CD4-positive, alpha-beta T cell treated with Interferon alpha-2 for 1 hour (primary cell): ENCODE data around the gene ERBB4.

ENCODE experiments used
- DNase-seq, 2 donors: peaks; one replicate each; pipeline ENCODE4 v3.0.0-alpha.2; 2020 to 2022

The ERBB4 gene

DNA sequence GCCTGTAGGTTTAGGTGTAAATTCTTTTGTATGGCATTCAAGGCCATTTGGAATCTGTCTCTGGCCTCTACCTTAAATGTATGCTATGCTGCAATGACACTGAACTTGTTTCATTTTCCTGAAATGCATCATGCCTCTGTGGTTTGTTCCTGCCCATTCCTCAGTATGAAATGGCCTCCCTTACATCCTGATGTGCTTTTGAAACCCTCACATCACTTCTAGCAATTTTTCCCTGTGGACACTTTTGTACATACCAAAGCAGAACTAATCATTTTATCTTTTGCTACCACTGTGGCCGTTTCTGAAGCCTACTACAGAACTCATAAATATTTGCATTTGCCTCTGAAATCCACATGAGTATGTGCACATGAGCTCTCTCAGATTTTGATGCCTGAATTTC is 557.2 kb downstream of the ERBB4 start:
- DNase-seq = no peak

DNA sequence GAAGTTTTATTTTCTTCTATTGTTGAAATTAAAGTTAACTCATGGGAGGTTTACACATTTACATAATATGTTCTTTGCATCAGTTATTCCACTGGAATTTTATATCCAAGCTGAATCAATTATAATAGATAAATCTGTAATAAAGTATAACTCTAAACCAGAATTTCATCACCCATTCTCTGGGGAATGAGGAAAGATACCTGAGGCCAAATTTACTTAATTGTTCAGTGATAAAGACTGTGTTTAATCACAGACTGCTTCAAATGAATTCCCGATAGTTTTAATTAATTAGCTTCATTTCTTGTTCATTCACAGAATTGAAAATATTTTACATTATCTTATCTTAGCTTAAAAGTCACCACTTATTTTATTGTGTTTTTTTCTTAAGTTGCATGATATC is 562.5 kb downstream of the ERBB4 start:
- DNase-seq = no peak

DNA sequence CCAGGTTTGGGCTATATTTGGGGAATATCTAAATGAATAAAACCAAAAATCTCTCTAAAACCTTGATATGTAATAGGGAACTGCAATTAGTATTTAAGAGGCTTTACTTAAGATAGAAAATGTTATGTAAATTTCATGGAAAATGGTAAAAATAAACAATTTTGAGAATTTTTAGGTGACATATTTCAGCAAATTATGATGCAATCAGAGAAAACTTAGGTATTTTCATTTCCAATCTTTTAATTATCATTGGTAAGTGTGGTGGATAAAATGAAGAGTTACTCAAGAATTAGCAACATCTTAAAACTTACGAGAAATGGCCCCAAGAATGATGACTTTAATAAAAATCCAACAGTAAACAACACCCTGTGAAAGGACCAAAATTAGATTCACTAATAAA is 571.4 kb downstream of the ERBB4 start:
- no peak for DNase-seq

DNA sequence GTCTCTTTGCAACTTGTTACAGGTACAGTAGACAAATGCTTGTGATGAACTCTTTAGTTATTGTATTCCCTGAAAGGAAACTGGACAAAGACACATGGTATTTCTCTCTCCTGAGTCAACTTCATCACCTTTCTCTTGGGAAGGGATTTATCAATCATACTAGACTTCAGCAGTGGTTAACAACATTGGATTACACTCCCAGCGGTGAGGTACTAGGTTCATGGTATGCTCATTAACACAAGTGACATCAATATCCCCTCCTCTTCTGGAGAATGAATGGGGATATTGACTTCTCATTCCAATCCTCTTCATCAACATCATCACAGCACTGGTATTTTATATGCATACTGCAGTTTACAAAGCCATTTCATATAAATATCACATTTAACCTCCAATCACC is 574.6 kb downstream of the ERBB4 start:
- DNase-seq = no peak

DNA sequence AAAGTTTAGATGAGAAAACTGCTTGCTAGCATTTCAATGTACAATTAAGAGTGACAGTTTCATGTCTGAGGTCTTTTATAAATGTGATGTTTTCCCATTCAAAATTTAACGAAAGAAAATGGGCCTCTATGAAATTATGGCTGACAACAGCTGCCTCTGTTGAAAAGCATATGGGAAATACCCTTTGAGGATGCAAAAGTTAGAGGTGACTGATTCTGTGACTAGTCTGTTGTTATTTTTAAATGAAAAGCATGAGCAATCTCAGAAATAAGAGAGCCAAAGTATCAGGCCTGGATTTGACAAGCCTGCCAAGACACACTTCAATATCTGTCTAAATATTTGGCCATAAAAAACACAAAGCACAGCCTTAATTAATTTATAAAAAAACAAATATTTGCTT is 580.8 kb downstream of the ERBB4 start:
- DNase-seq = no peak

DNA sequence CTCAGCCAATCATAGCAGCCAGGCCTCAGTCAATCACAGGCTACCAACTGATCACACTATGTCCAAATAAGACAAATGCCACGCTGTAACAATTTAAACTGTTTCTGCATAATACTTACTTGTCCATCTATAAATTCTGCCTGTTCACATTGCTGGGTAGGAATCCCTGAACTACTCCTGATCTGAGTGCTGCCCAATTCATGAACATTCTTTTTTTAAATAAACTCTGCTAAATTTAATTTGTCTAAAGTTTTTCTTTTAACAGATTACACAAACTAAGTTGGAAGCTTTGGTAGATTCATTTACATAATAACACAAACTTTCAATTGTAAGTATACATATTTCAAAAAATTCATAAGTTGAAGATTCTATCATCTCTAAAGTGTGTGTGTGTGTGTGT is 583.0 kb downstream of the ERBB4 start:
- no peak for DNase-seq

DNA sequence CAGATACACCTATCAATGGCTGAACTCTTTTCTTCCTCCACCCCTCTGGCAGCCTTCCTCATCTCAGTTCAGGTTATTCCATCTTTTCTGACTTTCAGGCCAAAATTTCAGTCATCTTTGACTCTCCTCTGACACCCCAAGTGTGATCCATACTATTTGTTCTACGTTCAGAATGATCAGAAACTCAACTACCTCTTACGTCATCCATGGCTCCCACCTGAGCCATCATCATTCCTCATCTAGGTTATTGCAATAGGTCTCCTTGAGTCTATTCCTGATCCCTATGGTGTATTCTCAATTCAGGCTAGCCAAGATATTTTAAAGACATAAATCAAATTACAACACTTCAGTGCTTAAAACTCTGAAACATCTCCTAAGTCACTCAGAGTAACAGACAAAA is 589.7 kb downstream of the ERBB4 start:
- no peak for DNase-seq

DNA sequence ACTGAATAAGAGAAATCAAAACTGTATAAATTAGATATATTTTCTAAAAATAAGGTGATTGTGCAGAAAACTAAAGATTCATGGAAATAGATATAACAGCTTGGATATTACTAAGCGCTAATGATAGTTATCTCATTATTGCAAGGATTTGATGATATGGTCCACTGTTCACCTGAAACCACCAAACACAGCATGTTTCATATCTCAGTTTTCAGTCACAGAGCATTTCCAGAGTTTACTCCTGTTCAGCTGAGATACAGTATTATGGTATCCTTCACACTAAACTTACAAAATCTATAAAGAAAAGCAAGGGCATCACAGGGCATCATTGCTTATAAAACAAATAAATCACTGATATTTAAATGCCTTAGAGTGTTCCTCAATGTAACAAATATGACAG is 591.6 kb downstream of the ERBB4 start:
- no peak for DNase-seq

DNA sequence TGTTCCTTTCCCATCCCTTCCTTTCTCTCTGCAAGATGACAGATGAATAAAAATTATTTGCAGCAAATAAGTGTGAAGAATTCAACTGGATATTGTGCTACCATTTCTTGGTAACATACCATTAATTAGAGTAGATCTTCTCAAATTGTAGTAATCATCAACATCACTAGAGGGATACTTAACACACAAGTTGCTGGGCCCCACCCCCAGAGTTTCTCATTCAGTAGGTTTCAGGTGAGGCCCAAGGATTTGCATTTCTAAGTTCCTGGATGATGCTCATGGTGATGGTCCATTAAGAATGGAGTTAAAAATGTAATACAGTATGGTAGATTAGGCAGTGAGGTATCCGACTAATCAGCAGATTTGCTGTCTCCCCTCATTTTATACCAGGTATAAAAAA is 594.0 kb downstream of the ERBB4 start:
- no peak for DNase-seq

DNA sequence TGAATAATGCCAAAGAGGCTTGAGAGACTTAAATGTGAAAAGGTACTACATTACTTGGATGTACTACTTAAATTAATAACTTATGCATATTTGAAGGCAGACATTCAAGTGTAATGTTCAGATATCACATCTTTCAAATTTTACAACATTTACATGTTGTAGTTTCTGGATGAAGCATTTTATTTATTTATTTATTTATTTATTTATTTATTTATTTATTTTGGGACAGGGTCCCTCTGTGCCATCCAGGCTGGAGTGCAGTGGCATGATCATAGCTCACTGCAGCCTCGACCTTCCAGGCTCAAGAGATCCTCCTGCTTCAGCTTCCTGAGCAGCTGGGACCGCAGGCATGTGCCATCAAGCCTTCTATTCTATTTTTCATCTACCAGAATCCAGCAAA is 596.4 kb downstream of the ERBB4 start:
- DNase-seq = no peak

DNA sequence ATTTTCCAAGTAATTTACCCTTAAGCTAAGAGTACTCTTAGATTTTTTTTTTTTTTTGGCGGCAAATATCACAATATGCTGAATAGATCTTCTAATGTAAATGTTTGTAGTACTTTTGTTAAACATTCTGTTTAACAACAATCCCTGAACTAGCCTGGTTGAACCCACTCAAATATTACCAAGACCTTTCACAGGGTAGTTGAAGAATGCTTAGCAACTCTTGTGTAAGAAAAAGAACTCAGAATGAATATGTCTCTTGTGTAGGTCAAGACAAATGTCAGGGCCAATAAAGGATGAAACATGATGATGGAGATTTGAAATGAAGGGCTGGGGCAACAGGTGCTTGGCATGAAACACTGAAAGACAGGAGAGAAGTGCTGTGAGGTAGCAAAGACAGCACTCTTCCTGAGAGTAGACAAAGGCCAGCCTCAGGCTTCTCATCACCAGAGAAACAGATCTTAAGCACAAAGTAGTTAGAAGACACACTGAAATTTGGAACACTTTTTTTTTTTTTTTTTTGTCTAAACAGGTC is 597.3 kb downstream of the ERBB4 start:
- DNase-seq = no peak

DNA sequence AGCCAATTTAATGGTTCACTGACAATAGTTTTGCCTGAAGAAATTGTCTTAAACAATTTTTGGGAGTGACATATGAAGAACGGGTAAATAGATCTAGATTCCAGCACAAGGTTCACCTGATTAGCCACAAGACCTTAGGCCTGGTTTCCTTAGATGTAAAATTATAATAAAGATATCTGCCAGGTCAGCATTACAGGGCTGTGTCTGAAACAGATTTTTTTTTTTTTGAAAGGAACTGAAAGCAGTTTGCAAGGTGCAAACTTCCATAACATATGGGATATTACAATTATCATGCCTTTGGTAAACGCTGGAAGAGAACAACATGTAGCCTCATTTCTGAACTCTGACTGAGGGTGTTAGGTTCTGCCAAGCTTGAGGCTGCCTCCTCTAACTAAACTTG is 599.4 kb downstream of the ERBB4 start:
- no peak for DNase-seq

DNA sequence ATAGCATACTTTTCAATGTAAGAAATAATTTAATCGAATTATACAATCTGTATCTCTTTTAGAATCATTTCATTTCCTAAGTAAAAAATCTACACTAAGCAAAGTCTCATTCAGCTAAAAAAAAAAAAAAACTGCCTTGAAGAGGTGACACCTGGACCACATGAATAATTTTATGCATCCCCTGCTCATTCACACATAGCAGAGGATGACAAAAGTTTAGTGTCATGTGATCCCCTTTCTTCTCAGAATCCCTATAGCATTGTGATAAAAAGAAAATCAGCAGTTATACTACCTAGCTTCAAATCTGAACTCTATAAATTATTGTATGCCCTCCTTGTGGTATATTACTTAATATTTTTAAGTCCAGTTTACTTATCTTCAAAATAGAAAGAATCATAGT is 603.8 kb downstream of the ERBB4 start:
- no peak for DNase-seq

DNA sequence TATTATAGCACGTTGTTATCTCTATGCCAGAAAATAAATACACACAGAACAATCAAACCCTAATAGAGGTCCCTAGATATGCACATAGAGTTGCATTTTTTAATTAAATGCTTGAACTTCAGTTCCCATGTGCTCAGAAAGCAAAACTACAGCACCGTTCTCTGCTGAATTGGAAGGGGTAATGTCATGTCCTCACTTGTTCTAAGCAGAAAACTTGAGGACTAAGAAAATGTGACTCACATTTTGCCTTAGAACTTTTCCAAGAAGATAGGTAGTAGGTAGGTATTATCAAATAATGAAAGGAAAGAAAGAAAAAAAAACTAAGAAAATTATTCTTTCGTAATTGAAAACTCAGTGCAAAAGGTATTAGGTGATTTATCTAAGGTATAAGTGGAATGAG is 607.3 kb downstream of the ERBB4 start:
- DNase-seq = no peak

DNA sequence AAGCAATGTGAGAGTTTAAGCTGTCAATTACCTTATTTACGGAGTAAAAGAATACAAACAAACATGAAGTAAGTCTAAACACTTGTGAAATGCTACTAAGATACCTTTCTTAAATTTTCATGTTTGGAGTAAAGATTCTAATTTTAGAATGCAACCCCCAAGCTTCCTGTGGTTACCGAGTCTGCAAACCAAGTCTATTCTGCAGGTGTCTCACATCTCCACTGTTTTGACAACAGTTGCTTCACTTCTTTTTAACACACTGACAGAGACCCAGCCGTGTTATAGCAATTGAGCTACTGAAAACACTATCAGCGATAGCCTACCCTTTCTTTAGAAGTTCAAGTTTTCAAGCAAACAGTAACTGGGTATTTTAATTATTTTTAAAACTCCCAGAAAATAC is 608.3 kb downstream of the ERBB4 start:
- no peak for DNase-seq

DNA sequence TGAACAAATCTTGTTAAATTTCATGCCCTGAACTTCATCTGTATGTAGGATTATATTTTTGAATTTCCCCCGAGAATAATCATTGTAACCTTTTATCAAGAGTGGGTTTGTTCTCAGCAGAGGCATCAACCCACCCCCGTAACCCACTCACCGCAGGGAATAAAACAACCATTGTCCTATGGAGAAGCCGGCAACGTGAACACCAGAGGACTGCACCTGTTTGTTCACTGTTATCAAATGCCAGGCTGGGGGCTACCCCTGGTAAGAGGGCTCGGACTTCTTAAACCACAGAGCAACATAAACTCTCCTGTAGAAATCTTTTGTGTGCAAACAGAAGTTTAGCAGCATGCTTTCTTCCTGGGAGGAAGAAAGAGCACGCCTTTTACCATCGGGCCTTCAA is 610.4 kb downstream of the ERBB4 start:
- DNase-seq = no peak

DNA sequence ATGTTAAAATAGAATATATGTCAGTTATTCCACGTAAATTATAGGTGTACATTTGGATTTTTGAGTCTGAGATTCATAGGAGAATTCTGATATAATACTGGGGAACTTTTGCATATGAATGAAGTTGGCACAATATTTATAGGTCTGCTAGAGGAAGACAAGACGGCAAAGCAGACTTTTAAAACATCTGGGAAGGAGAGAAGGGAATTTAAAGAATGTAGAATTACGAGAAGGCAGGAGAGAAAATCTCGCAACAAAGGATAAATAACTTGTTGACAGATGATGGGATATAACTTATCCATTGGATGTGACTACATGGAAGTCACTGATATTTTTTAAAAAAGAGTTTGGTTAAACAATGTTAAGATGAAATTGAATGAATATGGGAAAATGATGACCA is 615.6 kb downstream of the ERBB4 start:
- DNase-seq = no peak

DNA sequence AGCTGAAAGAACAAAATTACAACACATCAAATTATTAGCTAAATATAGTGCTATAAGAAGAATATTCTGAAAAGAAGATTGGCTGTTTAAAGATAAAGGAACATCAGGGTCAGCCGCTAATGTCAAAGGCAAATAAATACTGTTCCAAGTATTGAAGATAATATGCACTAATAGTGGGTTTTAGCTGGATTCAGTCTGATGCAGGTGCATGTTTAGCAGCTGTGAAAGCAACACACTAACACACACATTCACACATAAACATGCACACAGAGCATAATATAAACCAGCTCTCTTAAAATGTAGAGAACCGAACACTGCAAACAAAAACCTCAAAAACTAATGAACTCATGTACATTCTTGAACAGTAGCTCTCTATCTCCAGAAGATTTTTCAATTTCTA is 634.6 kb downstream of the ERBB4 start:
- no peak for DNase-seq

DNA sequence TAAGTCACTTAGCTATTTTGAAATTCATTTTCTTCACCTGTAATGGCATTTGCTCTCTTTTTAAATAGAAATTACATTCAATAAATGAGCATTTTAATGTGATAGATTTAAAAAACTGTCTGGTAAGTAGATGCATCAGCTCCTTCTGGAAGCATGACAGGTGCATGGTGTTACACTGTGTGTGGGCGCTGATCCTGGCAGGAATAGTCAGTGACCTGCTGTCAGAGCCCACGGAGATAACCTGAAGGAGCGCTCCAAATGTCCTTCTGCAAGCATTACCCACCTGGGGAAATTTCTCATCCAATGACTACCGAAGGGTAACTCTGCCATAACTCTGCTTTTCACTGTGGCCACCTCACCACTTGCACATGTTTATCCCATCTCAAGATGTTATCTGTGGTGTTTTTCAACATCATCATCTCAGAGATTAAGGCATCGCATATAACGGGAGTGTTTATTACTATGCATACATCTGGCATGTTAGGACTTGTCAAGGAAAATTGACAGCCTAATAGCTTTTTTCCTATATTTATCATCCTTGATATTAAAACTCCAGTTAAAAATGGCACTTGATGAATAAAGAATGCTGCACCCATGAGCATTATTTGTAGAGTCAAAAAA is 637.3 kb downstream of the ERBB4 start:
- no peak for DNase-seq

DNA sequence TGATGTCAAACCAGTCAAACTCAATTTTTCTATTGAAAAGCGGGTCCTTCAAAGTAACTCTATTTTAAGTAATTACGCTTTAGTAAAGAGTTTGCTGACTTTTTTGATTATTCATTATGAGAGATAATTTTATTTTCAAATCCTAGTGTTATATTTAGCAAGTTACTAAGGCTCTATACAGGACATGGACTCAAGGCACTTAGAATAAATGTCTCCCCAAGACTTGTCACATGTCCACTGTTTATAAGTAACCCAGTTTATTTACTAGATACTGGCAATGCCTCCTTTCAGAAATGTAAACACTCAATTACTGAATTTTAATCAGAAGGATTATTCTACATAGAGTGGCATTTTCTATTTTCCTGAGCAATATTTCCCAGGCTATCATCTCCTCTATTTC is 638.1 kb downstream of the ERBB4 start:
- DNase-seq = no peak

DNA sequence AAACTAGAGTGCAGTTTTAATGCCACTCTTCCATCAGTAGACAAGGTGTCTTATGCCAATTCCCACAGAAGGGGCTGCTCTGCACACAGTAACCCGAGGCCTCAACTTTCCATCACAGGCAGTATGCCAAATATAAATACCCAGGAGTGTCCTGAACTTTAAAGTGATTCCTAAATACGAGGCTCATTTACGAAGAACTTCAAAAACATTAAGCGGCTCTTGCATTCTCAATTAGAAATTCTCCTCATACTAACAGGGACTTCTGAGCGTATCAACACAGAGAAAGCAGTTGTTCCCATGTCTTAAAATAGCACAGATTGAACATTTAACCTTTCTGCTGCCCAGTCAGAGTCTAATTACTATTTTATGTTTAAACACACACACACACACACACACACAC is 638.6 kb downstream of the ERBB4 start:
- DNase-seq = no peak

DNA sequence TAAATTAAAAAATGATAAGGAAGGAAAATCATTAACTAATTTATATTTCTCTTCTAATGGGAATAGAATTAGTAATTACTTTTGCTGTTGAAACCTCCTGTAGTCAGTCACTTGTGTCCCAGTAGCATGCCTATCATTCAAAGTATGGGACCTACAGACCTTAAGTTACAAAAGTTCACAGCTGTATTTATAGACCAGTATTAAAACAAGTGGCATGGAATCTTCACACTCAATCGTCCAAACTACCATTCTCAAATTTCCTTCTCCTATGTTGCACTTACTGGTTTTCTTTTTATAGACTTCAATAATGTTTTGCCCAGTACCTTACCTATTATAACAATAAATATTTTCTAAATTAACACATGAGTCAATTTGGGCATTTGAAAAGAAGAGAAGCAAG is 639.9 kb downstream of the ERBB4 start:
- DNase-seq = no peak

DNA sequence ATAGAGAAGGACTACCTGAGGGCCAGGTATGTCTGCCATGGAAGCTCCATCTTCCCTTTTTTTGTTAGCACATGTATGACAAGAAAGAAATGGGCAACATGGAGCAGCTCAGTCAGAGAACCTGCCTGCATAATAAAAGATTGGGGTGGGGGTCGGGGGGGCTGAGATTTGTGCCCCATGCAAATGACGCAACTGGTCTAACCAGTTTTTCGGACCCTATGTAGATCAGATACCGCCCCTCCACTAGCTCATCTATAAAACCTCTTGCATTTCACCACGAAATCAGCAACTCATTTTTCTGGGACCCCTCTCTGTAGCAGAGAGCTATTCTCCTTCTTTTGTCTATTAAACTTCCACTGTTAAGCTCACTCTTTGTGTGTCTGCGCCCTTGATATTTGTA is 657.2 kb downstream of the ERBB4 start:
- no peak for DNase-seq

DNA sequence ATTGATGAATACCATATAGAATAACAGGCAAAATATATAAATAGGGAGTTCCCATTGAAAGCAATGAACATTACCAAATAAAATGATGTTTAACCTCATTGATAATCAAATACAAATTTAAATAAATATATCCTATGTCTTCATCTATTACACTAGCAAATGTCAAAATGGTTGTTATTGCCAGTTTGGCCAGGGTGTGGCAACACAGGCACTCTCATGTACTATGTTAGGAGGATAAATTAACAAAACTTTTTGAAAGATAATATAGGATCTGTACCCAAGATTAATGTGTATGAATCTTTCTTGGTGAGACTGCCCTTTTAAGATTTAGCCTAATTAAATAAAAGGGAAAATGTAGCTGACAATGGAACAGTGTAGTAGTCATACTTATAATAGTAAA is 659.3 kb downstream of the ERBB4 start:
- DNase-seq = no peak

DNA sequence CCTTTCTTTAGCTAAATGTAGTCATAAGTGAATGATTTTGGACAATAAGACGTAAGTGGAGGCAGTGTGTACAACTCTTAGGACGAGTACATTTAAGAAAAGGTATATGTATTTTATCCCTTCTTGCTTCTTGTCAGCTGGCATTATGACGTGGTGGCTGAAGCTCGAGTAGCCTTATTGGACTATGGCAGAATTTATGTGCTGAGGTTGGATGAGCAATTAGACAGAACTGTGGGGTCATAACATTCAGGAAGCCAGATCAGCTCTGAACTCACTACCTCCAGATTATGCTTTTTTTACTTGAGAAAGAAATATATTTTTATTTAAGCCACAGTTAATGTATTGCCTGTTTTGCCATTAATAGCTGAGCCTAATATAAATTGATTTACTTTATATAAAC is 661.5 kb downstream of the ERBB4 start:
- DNase-seq = no peak

DNA sequence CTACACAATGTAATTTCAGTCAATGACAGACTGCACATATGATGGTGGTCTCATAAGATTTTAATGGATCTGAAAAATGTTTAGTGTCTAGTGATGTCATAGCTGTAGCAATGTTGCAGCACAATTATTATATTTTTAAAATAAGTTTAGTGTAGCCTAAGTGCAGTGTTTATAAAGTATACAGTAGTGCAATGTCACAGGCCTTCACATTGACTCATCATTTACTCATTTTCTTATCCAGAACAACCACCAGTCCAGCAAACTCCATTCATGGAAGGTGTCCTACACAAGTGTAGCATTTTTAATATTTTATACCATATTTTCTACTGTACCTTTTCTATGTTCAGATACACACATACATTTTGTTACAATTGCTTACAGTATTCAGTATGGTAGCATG is 663.1 kb downstream of the ERBB4 start:
- DNase-seq = no peak
